Umbilical cord (tissue), 2 donors: Measurements from ENCODE around the gene TPPP. TPM values are rescaled to one million over a fixed set of nuclear protein-coding genes. Genes with fewer than 3 reads are reported as not detected.
A peak's percentile ranks its signal among the peaks of the same experiment; 100 is the strongest.

Experiments used
- DNase-seq: peaks from one replicate; pipeline ENCODE4 v3.0.0-alpha.2; 2015; ENCODE audit warnings: low spot score
- total RNA-seq: library from RNA; depleted of rRNA; stranded (reverse); fragments of >200 nt; gene quantifications from one replicate; pipeline ENCODE4 v1.2.3, GENCODE V29; 2014; ENCODE audit warnings: low replicate concordance; ENCODE audit not compliant: insufficient read depth

TPPP gene
- total RNA-seq, 1 donor from 2014 or later: 1.9 TPM

GRCh38 chr5:677131-678101 is 15.7 kb downstream of the TPPP start:
- no peak for DNase-seq

- DNase-seq: no peak
These were observed 16.5 kb downstream of the TPPP start for GRCh38 chr5:676699-677076.

GRCh38 chr5:675871-676698 is 17.1 kb downstream of the TPPP start:
- DNase-seq: no peak

DNA sequence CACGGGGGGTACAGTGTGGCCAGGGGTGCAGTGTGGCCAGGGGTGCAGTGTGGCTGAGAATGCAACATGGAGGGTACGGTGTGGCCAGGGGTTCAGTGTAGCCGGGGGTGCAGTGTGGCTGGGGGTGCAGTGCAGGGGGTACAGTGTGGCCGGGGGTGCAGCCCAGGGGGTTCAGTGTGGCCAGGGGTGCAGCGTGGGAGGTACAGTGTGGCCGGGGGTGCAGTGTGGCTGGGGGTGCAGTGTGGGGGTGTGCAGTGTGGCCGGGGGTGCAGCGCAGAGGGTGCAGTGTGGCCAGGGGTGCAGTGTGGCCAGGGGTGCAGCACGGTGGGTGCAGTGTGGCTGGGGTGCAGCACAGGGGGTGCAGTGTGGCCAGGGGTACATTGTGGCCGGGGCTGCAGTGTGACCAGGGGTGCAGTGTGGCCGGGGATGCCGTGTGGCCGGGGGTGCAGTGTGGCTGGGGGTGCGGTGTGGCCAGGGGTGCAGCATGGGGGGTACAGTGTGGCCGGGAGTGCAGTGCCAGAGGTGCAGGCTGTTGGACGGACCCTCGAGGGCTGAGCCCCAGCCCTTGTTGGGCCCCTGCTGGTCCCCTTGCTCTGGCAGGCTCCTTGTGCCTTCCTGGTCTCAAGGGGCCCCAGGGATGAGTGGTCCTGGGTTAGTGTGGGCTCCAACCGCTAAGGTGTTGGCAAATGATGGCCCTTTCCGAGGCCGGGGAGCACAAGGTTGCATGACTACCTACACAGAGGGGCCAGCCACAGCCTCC is 17.9 kb downstream of the TPPP start:
- DNase-seq: no peak

DNA sequence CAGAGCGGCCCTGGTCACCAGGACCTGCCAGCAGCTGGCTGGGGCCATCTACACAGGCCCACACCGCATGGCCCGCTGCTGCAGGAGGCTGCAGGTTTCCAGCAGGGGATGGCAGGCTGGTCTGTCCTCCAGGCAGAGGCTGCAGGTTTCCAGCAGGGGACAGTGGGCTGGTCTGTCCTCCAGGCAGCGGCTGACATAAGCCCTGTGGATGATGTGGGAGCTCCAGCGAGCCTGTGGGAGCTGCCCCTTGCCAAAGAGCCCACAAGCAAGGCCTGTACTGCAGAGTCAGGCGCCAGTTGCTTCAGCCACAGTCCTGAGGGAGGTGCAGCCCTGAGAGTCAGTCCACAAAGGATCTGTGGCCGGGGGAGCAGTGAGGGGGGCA is 18.5 kb downstream of the TPPP start:
- no peak for DNase-seq

GRCh38 chr5:673831-674629 is 19.1 kb downstream of the TPPP start:
- DNase-seq: no peak

- no peak for DNase-seq
These were observed 19.9 kb downstream of the TPPP start for GRCh38 chr5:673161-673830.

DNA sequence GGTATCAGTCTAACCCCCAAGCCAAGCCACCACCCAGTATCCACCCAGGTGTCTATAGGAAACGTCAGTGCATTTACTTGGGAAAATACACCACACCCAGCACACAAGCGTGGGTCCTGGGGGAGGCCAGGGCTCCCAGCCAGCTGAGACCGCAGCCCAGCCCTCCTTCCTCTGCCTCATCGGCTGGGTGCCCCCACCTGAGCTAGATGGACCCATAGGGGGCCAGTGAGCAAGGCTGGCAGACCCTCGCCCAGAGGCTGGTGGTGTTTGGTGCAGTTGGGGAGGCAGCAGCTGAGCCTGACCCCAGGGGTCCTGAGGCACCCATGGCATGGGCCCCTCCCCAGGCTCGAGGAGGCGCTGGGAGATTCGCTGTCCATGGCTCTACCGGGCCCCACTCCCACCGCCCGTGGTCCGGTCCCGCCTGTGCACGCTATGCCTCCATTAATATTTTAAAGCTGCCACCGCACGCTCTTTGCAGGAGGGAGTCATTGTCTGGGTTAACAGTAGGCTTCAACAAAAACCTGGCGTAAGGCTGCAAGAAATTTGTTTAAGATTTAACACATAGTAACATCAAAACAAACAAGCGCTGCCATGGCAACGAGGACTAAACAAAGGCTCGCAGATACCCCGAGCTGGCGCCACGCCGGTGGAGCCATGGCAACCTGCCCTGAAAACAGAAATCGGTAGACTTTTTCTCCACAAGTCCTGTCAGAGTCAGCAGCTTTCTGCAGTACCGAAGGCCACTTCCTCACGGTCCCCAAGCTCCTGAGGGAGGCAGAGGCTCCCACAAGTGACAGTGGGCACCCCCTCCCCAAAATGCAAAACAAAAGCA is 20.6 kb downstream of the TPPP start:
- DNase-seq: peak; percentile 82

DNA sequence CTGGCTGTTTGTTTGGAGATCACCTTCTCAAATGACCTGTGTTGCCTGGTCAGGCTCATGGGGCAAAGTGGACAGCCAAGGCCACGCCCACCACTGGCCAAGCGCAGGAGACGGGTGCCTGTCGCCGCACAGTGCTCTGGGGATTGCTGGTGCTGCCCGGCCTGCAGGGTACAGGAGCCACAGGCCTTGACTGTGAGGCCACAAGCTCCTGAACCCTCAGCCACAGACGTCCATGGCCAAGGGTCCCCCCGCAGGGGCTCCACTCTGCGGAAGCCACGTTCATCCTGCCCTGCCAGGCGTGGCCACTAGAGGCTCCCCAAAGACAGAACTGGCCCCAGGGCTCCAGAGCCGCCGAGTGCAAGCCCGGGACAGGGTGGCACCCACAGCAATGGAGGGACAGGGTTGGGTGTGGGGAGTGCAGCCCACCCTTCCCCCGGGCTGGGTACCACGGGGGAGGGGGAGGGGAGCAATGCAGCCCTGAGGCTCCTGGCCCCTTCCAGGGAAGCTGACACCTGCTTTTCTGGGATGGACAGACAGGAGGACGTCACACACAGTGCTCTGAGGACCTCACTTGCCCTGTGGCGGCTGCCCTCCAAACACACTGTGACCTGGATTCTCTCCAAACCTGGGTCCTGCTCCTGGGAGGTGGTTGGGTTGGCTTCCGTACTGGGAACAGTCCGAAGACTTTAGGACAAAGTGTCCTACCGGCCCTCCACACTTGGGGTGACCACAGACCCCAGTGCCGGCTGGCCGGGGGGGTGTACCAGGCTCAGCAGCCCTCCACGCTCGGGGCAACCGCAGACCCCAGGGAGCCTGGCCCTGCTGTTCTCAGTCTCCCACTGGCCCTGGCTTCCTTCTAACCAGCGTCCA is 21.5 kb downstream of the TPPP start:
- peak; percentile 63 for DNase-seq

DNA sequence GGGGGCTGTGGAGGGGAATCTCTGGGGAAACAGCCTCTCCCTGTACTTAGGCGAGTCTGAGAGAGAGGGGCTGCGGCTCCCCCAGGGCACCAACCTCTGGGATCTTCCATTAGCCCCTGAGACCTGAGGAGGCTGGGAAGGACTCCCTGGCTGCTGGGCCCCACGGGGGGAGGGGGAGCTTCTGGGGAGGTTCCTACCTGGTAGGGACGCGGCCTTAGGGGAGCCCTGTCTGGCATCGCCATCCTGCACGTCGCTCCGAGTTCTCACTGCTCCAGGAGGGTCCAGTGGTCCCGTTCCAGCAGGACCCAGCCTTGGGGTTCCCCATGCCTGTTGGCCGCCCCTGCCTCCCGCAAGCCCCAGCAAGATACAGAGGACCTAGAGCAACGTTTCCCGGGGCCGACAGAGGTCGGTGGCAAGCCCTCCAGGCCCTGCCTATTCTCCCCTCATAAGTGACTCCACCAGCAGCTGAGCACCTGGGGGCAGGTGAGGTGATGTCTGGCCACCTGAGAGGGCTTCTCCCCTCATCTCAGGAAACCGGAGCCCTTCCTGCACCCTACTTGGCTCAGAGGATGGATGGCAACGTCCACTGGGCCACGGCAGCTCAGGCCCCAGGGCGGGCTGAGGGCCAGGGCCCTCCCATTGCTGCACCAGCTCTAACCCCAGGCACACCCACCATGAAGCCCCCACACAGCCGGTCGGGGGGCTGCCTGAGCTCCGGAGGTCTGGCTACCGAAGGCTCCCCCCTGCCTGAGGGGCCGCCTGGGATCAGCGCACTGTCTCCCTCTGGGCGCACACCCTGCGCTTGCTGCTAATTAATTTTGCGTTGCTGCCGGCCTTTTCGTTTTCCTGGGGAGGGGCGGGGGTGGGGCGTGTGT is 22.5 kb downstream of the TPPP start:
- DNase-seq: no peak

DNA sequence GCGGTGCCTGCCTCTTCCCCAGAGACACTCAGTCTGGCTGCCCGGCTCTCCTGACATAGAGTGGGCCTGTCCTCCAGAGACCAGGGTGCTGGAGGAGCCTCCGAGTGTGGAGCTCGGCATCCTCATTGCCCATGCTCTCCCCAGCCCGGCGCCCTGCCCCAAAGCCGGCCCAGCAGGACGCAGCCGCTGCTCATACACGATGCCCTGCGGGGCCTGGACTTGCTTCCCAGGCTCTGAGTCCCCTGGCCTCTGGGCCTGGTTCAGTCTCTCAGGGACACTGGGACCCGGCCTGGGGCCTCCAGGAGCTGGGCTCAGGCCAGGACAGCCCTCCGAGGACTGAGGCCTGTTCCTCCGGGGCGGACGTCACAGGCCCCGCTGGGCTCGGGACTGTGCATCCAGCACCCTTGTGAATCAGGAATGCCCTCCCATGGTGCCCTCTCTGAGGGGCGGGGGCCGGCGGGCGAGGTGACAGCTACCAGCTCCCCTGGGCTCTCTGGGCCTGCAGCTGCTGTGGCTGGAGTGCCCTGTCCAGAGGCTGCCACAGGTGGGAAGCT is 23.2 kb downstream of the TPPP start:
- DNase-seq: no peak

DNA sequence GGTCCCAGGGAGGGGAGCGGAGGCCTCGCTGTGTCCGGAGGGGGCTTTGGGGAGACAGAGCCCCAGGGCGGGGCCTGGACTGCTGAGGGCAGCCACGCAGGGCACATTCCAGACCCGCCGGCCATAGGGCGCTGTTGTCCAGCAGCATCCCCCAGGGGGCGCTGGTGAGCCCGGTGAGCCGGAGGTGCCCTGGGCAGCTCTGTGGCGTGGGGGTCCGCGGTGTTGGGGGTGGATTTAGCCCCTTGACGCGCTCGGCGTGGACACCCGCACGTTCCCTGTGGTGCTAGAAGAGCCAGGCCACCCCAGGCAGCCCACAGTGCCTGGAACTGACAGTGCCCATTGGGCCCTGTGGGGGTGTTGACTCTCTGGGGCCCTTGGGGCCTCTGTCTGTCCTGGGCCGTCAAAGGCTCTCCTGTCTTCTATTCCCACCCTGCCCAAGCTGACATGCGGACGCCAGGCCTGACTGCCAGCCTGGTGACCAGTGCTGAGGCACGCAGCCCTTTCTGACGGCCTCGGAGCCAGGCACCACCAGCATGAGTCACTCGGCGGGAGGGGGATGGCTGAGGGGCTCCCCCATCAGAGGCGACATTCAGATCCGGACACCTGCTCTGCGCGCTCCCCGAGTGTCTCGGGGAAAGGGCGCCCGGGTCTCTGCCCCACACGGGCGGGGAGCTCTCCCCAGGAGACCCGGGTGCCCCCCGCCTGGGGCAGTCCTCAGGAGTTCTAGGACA is 23.9 kb downstream of the TPPP start:
- no peak for DNase-seq

- DNase-seq: no peak
These were observed 24.7 kb downstream of the TPPP start for GRCh38 chr5:668283-668995.

DNA sequence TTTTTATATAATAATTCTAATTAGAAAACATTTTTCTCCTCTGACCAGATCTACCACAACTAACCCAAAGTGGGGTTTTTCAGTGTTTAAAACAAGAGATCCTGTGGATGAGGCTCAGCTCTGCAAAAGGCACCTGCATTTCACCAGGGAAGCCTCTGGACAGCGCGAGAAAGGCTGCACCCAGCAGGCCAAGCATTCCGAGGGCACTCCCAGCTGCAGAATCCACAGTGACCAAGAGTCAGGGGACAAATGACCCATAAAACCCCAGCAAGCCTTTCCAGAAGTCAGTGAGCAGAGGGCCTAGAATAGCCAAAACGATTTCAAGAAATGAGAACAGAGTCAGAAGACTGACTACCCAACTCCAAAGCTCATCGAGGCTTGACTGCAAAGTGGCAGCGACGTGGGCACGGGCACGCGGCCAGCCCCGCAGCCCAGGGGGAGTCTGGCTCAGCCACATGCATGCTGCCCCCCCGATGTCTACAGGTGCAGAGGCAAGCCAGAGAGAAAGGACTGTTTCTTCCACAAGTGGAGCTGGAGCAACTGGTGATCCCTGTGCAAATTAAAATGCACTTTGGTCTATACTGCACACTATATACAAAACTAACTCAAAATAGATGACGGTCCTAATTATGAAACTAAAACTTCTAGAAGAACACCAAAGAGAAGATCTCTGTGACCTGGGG is 26.2 kb downstream of the TPPP start:
- DNase-seq: no peak
